DMS79 (cell line): ENCODE measurements around the gene FKTN.

ENCODE experiments used
- DNase-seq: peaks from one replicate; lab custom pipeline; 2025; lab: John Stamatoyannopoulos, UW

Gene FKTN

GRCh38 chr9:105678781-105679180 is 120.8 kb downstream of the FKTN start:
- DNase-seq: no peak

DNA sequence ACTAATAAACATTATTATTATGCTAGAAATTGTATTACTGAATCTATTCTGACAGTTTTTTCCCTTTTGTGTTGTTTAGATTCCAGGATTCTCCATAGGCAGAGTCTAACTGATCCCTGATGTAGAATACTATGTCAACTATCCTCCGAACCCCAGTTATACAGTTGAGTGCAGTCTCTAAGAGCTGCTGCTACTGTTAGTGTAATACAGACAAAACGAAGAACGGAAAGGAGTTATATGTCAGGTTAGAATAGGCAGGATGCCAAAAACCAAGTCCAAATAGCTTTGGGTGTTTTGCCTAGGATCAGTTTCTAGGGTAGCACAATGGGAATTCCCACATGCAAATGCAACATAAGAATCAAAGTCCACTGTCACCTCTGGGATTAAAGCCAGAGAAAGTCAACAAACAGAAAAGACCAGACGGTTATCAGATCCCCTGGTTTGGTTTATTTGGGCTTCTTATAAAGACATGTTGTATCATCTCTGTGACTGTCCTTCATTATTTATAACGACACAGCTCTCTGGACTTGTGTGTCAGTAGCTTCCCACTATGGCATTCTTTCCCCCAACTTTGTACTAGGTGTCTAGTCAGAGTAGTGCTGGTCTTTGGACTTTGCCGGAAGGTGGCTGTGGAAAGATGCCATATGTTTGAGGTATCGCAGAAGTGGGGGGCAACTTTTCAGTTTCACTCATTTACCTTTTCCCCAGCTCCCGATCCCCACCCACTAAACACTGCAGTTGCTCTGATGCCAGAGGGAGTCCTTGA is 121.5 kb downstream of the FKTN start:
- no peak for DNase-seq

DNA sequence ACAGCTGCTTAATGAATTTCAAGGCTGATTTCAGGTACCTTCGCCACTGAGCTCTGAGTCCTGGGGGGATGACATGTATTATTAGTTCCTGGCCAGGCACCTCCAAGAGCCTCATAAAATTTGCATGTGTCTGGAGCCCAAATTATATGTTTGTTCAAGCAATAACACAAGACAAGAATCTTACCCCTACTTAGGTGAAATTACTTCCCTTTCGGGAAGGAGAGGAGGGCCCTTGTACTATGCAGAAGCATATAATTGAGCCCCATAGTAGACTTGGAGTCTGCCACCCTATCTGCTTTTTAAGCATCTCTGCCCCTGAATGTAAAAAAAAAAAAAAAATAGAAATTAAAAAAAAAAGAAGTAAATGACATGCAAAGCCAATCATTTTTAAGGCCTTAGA is 123.4 kb downstream of the FKTN start:
- DNase-seq: no peak

DNA sequence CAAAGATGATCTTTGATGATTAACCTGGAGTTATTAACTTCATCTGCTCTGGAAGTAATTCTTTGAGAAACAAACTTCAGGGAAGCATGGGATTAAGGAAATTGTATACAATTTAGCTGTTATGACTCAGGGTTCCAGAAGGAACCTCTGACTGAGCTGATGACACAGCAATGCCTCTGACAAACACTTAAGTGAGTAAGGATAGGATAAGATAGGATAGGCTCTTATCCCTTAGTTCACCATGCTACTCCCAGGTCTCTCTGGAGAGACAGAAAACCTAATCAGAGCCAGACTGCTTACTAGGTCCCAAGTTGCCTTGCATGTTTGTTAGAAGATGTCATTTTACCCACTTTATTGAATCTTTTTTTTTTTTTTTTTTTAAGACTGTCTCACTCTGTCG is 123.8 kb downstream of the FKTN start:
- no peak for DNase-seq

DNA sequence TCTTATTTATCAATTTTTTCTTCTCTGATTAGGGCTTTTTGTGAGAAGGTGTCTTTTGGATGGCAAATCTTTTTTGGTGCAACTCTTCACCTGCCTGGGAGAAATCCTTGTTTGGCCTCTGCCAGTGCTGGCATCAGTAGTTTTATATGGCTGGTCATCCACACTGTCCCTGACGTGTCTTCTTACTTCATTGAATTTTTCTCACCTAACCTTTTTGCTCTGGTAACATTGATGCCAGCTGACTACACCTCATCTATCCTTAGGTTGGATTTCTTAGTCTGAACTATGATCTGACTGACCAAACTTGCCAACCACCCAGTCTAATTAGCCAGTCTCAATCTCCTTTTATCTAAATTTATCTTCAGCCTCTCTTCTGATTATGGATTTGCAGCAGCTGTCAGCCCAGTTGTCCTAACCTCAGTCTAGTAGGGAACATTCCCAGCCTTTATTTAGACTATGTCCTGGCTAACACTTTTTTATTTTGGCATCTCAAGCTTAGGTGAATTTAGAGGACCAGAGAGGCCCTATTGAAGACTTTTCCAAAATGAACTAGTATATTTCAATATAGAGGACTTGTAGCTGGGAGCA is 125.9 kb downstream of the FKTN start:
- DNase-seq: no peak

GRCh38 chr9:105686936-105687335 is 129.0 kb downstream of the FKTN start:
- no peak for DNase-seq
